ENCODE results near the gene SUSD3. TPM values are rescaled to one million over a fixed set of nuclear protein-coding genes. Genes with fewer than 3 reads are reported as not detected.

The SUSD3 gene
- total and polyA plus RNA-seq, 2 of the 8 experiments (the other 6 are each of a cell fraction or from before 2014, with no cell fraction given), result 5.5 to 35.4 TPM

DNA sequence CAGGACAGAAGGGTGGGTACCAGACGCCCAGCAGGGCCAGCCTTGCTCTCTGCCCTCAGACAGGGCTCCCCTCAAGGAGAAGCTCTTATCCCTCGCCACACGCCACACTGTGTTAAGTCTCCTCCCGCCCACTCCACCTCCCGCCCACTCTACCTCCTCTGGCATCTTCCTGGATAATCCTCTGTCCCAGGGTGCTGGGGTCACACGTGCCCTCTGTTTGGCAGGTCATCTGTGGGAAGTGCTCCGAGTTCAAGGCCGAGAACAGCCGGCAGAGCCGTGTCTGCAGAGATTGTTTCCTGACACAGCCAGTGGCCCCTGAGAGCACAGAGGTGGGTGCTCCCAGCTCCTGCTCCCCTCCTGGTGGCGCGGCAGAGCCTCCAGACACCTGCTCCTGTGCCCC is 26.0 kb upstream of the SUSD3 start (continued):
- TF ChIP-seq, protein P1, sequence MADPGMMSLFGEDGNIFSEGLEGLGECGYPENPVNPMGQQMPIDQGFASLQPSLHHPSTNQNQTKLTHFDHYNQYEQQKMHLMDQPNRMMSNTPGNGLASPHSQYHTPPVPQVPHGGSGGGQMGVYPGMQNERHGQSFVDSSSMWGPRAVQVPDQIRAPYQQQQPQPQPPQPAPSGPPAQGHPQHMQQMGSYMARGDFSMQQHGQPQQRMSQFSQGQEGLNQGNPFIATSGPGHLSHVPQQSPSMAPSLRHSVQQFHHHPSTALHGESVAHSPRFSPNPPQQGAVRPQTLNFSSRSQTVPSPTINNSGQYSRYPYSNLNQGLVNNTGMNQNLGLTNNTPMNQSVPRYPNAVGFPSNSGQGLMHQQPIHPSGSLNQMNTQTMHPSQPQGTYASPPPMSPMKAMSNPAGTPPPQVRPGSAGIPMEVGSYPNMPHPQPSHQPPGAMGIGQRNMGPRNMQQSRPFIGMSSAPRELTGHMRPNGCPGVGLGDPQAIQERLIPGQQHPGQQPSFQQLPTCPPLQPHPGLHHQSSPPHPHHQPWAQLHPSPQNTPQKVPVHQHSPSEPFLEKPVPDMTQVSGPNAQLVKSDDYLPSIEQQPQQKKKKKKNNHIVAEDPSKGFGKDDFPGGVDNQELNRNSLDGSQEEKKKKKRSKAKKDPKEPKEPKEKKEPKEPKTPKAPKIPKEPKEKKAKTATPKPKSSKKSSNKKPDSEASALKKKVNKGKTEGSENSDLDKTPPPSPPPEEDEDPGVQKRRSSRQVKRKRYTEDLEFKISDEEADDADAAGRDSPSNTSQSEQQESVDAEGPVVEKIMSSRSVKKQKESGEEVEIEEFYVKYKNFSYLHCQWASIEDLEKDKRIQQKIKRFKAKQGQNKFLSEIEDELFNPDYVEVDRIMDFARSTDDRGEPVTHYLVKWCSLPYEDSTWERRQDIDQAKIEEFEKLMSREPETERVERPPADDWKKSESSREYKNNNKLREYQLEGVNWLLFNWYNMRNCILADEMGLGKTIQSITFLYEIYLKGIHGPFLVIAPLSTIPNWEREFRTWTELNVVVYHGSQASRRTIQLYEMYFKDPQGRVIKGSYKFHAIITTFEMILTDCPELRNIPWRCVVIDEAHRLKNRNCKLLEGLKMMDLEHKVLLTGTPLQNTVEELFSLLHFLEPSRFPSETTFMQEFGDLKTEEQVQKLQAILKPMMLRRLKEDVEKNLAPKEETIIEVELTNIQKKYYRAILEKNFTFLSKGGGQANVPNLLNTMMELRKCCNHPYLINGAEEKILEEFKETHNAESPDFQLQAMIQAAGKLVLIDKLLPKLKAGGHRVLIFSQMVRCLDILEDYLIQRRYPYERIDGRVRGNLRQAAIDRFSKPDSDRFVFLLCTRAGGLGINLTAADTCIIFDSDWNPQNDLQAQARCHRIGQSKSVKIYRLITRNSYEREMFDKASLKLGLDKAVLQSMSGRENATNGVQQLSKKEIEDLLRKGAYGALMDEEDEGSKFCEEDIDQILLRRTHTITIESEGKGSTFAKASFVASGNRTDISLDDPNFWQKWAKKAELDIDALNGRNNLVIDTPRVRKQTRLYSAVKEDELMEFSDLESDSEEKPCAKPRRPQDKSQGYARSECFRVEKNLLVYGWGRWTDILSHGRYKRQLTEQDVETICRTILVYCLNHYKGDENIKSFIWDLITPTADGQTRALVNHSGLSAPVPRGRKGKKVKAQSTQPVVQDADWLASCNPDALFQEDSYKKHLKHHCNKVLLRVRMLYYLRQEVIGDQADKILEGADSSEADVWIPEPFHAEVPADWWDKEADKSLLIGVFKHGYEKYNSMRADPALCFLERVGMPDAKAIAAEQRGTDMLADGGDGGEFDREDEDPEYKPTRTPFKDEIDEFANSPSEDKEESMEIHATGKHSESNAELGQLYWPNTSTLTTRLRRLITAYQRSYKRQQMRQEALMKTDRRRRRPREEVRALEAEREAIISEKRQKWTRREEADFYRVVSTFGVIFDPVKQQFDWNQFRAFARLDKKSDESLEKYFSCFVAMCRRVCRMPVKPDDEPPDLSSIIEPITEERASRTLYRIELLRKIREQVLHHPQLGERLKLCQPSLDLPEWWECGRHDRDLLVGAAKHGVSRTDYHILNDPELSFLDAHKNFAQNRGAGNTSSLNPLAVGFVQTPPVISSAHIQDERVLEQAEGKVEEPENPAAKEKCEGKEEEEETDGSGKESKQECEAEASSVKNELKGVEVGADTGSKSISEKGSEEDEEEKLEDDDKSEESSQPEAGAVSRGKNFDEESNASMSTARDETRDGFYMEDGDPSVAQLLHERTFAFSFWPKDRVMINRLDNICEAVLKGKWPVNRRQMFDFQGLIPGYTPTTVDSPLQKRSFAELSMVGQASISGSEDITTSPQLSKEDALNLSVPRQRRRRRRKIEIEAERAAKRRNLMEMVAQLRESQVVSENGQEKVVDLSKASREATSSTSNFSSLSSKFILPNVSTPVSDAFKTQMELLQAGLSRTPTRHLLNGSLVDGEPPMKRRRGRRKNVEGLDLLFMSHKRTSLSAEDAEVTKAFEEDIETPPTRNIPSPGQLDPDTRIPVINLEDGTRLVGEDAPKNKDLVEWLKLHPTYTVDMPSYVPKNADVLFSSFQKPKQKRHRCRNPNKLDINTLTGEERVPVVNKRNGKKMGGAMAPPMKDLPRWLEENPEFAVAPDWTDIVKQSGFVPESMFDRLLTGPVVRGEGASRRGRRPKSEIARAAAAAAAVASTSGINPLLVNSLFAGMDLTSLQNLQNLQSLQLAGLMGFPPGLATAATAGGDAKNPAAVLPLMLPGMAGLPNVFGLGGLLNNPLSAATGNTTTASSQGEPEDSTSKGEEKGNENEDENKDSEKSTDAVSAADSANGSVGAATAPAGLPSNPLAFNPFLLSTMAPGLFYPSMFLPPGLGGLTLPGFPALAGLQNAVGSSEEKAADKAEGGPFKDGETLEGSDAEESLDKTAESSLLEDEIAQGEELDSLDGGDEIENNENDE (IDR thresholded peaks at IDR 0.05; ENCODE audit: insufficient replicate concordance, low read length), result no peak
- no peak for TF ChIP-seq POLR2A (IDR thresholded peaks at IDR 0.05; ENCODE audit: control extremely low read depth in 1 of 2, low read depth in 2 of 2, low read length in 2 of 2)
- no peak for TF ChIP-seq NRF1 (IDR thresholded peaks at IDR 0.05; ENCODE audit: low read depth, low read length)
- no peak for TF ChIP-seq SIX5 (IDR thresholded peaks at IDR 0.05; ENCODE audit: low read depth, low read length)
- no peak for TF ChIP-seq TCF12 (IDR thresholded peaks at IDR 0.05; ENCODE audit: low read depth, low read length)
- TF ChIP-seq BRCA1 (IDR thresholded peaks at IDR 0.05; ENCODE audit: low read depth, low read length), result no peak

Data from H1 (cell line).